Adrenal gland (tissue), 12 donors: Measurements from ENCODE around the gene BEST1. TPM values are rescaled to one million over a fixed set of nuclear protein-coding genes. Genes with fewer than 3 reads are reported as not detected.

ENCODE experiments used
- DNase-seq, 7 donors: peaks; one replicate each; pipeline ENCODE4 v3.0.0-alpha.2; 2019 to 2020
- H3K27ac ChIP-seq, 5 donors: fragments of 200-600 bp; sonication (generic) in 4 of 5; 1 replicate in 3 of 5; 2 replicates in 2 of 5; pipeline versions ENCODE4 v1.5.1 to v1.8.0; 2016 to 2020; ENCODE audit warnings: mild to moderate bottlenecking in 1 of 5
- H3K27me3 ChIP-seq: fragments of 200-600 bp; 2 replicates; pipeline ENCODE4 v1.8.0; 2021
- H3K36me3 ChIP-seq, 2 donors: fragments of 200-600 bp; replicated peaks in 1 of 2; 1 replicate in 1 of 2; 2 replicates in 1 of 2; pipeline versions ENCODE4 v1.5.1 to v1.8.0; 2018 to 2022
- H3K4me1 ChIP-seq, 2 donors: fragments of 200-600 bp; replicated peaks in 1 of 2; 1 replicate in 1 of 2; 2 replicates in 1 of 2; pipeline versions ENCODE4 v1.5.1 to v1.8.0; 2018 to 2021
- H3K4me3 ChIP-seq, 4 donors: fragments of 200-600 bp; sonication (generic) in 3 of 4; one replicate each; pipeline ENCODE4 v1.5.1; 2016 to 2018
- H3K9me3 ChIP-seq, 3 donors: fragments of 200-600 bp; sonication (generic) in 1 of 3; replicated peaks in 1 of 3; 1 replicate in 2 of 3; 2 replicates in 1 of 3; pipeline versions ENCODE4 v1.5.1 to v1.8.0; 2016 to 2021
- CTCF ChIP-seq, 6 experiments: fragments of 450-650 bp in 4 of 6; fragments of 200-600 bp in 2 of 6; sonication (generic) in 1 of 6; IDR thresholded peaks; 1 replicate in 5 of 6; 2 replicates in 1 of 6; pipeline versions ENCODE4 v1.5.1 to v1.8.0; 2016 to 2021; ENCODE audit warnings: antibody characterized with exemption in 6 of 6, mild to moderate bottlenecking in 2 of 6, moderate library complexity in 1 of 6
- POLR2A ChIP-seq, 2 donors: fragments of 450-650 bp; IDR thresholded peaks; one replicate each; pipeline ENCODE4 v1.6.1; 2017; ENCODE audit warnings: antibody characterized with exemption in 2 of 2, mild to moderate bottlenecking in 2 of 2, moderate library complexity in 1 of 2
- WGBS, 4 donors: extraction: QIAGEN DNeasy Blood & Tissue Kit in 2 of 4; methylation state at CpG; one replicate each; pipeline versions ENCODE4 v1.1.5 to v1.1.7; 2013 to 2017; 5-methylcytosine and 5-hydroxymethylcytosine counted together
- intact Hi-C, 2 donors: fragments of 100-400 bp; cut with DNase I; formaldehyde crosslinking; loops; one replicate each; pipeline versions ENCODE4 v1.14.1 to v1.15.0; 2022 to 2023
- polyA plus RNA-seq, 3 donors: library from polyadenylated mRNA; stranded (reverse); fragments of 200-250 nt in 2 of 3; fragments of 350-450 nt in 1 of 3; fragmentation: Illumina TruSeq in 1 of 3; extraction: RNeasy Lipid Tissue Mini Kit (QIAGEN cat#74804) in 1 of 3; gene quantifications; one replicate each; pipeline ENCODE4 v1.2.3, GENCODE V29; 2013 to 2014
- total RNA-seq, 9 donors: library from RNA; depleted of rRNA in 4 of 9; stranded (reverse); fragments of >200 nt in 4 of 9; fragments of 120-200 nt in 1 of 9; fragmentation: NEBNext Ultra II Directional in 1 of 9; extraction: Animal tissue kit (Norgen Biotek cat#: 25700) in 1 of 9; gene quantifications; one replicate each; pipeline versions ENCODE4 v1.1.0 to v1.2.4, GENCODE V29; 2013 to 2023
- donor health status: healthy with polysubstance abuse.
- donor health status: Bipolar disorder and iron deficiency.
- donor health status: DM: yes; HTN: yes; CAD: no.
- donor health status: DM: no; HTN: no; CAD: no.
- donor health status: DM: no; HTN: no; CAD: no.
- donor health status: DM: yes; HTN: yes; CAD: no.

BEST1 gene
- total and polyA plus RNA-seq, 12 donors, result 0.44 to 6.8 (median 3.9) TPM

GRCh38 chr11:61976813-61977475 is 26.8 kb downstream of the BEST1 start:
- peak in 1 of 7 donors; percentile 19 for DNase-seq
- H3K27me3 ChIP-seq, result no peaks in the 10 kb centered on the region
- no peaks in the 10 kb centered on the region for H3K36me3 ChIP-seq
- intact Hi-C loops, result no loop called here
- no peaks in the 10 kb centered on the region for H3K9me3 ChIP-seq
- H3K4me3 ChIP-seq, result no peak overlapping the region
- H3K27ac ChIP-seq, result no peak overlapping the region
- 65 to 88% (median 76%) methylated on average over 4 to 7 of the region's 7 CpGs for WGBS, 4 donors
- peaks cover 34 to 35% of the 10 kb centered on the region in 2 donors for H3K4me1 ChIP-seq
- TF ChIP-seq CTCF (IDR thresholded peaks at IDR 0.05) (no peak), POLR2A (IDR thresholded peaks at IDR 0.05) (no peak)

- intact Hi-C loops, result no loop called here
- DNase-seq, result peak in 6 of 7 donors; percentile 44 to 67 (median 60)
- H3K4me1 ChIP-seq, result peaks cover 14 to 21% of the 10 kb centered on the region in 2 donors
Observed at GRCh38 chr11:61978703-61979661, 28.8 kb downstream of the BEST1 start.

GRCh38 chr11:61980783-61981541 is 30.8 kb downstream of the BEST1 start:
- DNase-seq, result peak in 1 of 7 donors; percentile 48
- TF ChIP-seq CTCF (IDR thresholded peaks at IDR 0.05) (no peak), POLR2A (IDR thresholded peaks at IDR 0.05) (no peak)
- Histone ChIP-seq H3K36me3 (no peaks in the 10 kb centered on the region), H3K4me3 (no peak overlapping the region), H3K27me3 (no peaks in the 10 kb centered on the region), H3K27ac (no peak overlapping the region), H3K4me1 (peaks cover 12 to 19% of the 10 kb centered on the region in 2 donors), H3K9me3 (no peaks in the 10 kb centered on the region)
- intact Hi-C loops, result no loop called here
- 87 to 90% (median 89%) methylated on average over 10 of the region's 10 CpGs for WGBS, 4 donors

More at GRCh38 chr11:61978703-61979661, 28.8 kb downstream of the BEST1 start:
- H3K36me3 ChIP-seq, result no peaks in the 10 kb centered on the region
- 66 to 78% (median 70%) methylated on average over 14 to 17 of the region's 17 CpGs for WGBS, 4 donors
- H3K9me3 ChIP-seq, result no peaks in the 10 kb centered on the region
- peak in 1 of 2 donors; percentile 38 for TF ChIP-seq POLR2A (IDR thresholded peaks at IDR 0.05)
- TF ChIP-seq CTCF (IDR thresholded peaks at IDR 0.05), result no peak
- H3K4me3 ChIP-seq, result no peak overlapping the region
- peak overlapping the region in 4 of 5 donors; percentile 62 to 89 (median 66) for H3K27ac ChIP-seq
- no peaks in the 10 kb centered on the region for H3K27me3 ChIP-seq
